ENCODE data around the gene KRTAP10-4.
"Not testable (repeated sequence)": the region's sequence is repeated elsewhere in the genome, so short reads cannot be mapped to it uniquely, and the experiment has no call there.

Gene KRTAP10-4

DNA sequence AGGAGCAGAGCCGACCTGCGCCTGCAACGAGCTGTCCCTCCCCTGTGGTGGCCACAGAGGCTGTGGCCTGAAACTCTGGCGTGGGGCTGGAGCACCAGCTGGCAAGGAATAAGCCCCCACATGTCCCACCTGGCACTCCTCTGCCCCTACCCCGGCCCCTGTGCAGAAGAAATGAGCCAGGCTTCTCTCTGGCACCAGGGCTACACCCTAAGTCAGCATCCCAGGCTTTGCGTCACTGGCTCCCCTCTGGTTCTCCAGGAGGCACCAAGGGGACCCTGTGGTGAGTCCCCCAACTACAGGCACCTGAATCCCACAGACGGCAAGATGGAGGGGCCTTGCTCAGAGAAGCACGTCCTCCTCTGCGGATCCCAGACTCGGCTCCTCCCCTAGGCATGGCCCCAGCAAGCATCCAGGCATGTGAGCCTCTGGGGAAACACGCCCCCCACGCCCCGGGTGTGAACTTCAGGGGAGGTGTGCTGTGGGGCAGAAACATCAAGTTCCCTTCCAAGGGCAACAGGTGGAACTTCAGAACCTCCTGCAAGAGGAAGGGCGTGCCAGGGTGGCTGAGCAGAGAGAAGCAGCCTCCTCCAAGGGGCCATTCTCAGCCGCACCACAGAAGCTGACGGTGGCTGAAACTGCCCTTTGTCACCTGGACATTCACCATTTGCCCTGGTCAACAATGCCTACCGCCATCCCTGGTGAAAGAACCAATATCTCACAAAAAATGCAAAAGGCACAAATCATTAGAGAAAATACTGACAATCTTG lies 29.8 kb downstream of the KRTAP10-4 start:
- no peaks in the 10 kb centered on the region for H3K9me3 ChIP-seq
- no peaks in the 10 kb centered on the region for H3K36me3 ChIP-seq
- H3K4me3 ChIP-seq (ENCODE audit: low read depth in 1 of 2, low read length in 1 of 2): no peak overlapping the region
- TF ChIP-seq, protein P1, sequence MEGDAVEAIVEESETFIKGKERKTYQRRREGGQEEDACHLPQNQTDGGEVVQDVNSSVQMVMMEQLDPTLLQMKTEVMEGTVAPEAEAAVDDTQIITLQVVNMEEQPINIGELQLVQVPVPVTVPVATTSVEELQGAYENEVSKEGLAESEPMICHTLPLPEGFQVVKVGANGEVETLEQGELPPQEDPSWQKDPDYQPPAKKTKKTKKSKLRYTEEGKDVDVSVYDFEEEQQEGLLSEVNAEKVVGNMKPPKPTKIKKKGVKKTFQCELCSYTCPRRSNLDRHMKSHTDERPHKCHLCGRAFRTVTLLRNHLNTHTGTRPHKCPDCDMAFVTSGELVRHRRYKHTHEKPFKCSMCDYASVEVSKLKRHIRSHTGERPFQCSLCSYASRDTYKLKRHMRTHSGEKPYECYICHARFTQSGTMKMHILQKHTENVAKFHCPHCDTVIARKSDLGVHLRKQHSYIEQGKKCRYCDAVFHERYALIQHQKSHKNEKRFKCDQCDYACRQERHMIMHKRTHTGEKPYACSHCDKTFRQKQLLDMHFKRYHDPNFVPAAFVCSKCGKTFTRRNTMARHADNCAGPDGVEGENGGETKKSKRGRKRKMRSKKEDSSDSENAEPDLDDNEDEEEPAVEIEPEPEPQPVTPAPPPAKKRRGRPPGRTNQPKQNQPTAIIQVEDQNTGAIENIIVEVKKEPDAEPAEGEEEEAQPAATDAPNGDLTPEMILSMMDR (IDR thresholded peaks at IDR 0.05): no peak
- H3K27ac ChIP-seq: no peak overlapping the region
- peaks cover 20% of the 10 kb centered on the region for H3K27me3 ChIP-seq
- no peaks in the 10 kb centered on the region for H3K4me1 ChIP-seq (ENCODE audit: control insufficient read depth in 1 of 2, insufficient read depth in 1 of 2, low read depth in 1 of 2, low read length in 1 of 2)

DNA sequence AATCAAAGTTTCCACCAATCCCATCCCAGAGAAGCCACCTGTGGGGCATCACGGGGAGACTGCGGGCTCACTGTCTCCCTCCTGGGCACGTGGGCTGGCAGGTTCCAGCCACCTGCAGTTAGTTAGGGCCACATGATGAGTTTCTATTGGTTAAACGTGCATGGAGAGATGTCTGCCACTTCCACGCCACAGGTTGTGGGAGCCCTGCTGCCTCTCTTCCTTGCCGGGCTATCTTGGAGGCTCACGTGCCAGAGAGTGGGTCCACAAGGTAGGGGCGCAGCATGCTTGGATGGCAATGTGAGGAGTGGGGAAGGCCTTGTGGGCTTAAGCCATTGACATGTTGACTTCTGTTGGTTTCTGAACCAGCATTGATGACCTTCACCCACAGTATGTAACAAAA lies 30.4 kb downstream of the KRTAP10-4 start:
- H3K27ac ChIP-seq: no peak overlapping the region
- H3K9me3 ChIP-seq: no peaks in the 10 kb centered on the region
- H3K4me1 ChIP-seq (ENCODE audit: control insufficient read depth in 1 of 2, insufficient read depth in 1 of 2, low read depth in 1 of 2, low read length in 1 of 2): no peaks in the 10 kb centered on the region
- no peaks in the 10 kb centered on the region for H3K36me3 ChIP-seq
- no peak overlapping the region for H3K4me3 ChIP-seq (ENCODE audit: low read depth in 1 of 2, low read length in 1 of 2)
- TF ChIP-seq, protein P1 (IDR thresholded peaks at IDR 0.05): no peak
- peaks cover 15% of the 10 kb centered on the region for H3K27me3 ChIP-seq

DNA sequence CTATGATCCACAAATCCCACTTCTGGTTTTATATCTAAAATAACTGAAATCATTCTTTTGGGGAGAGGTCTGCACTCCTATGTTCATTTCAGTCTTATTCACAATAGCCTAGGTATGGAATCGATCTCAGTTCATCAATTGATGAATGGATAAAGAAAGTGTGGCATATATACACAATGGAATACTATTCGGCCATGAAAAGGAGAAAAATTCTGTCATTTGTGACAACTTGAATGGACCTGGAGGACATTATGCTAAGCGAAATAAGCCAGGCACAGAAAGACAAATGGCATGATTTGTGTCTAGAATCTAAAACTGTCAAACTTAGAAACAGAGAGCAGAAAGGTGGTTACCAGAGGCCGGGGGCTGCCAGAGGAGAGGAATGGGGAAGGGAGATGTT lies 33.0 kb downstream of the KRTAP10-4 start:
- Histone ChIP-seq H3K36me3 (no peaks in the 10 kb centered on the region), H3K4me3 (ENCODE audit: low read depth in 1 of 2, low read length in 1 of 2) (no peak overlapping the region), H3K4me1 (ENCODE audit: control insufficient read depth in 1 of 2, insufficient read depth in 1 of 2, low read depth in 1 of 2, low read length in 1 of 2) (no peaks in the 10 kb centered on the region), H3K9me3 (no peaks in the 10 kb centered on the region), H3K27ac (no peak overlapping the region), H3K27me3 (peaks cover 15% of the 10 kb centered on the region)
- TF ChIP-seq, protein P1 (IDR thresholded peaks at IDR 0.05): no peak

DNA sequence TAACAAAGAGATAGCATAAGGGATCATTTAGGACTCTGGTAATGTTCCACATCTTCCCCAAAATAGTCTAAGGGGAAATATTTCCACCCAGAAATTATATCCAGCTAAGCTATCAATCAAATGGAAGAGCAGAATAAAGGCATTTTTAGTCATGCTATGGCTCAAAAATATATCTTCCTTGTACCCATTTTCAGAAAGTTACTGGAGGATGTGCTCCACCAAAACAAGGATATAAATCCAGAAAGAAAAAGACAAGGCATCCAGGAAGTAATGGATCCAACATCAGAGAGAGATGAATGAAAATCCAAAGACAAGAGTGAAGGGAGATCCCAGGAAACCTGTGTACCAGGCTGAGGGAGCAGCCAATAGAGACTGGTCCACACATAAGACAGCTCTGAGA lies 35.7 kb downstream of the KRTAP10-4 start:
- TF ChIP-seq, protein P1 (IDR thresholded peaks at IDR 0.05): no peak
- Histone ChIP-seq H3K4me3 (ENCODE audit: low read depth in 1 of 2, low read length in 1 of 2) (no peak overlapping the region), H3K27me3 (peaks cover 6% of the 10 kb centered on the region), H3K27ac (no peak overlapping the region), H3K36me3 (no peaks in the 10 kb centered on the region), H3K9me3 (no peaks in the 10 kb centered on the region), H3K4me1 (ENCODE audit: control insufficient read depth in 1 of 2, insufficient read depth in 1 of 2, low read depth in 1 of 2, low read length in 1 of 2) (no peaks in the 10 kb centered on the region)

DNA sequence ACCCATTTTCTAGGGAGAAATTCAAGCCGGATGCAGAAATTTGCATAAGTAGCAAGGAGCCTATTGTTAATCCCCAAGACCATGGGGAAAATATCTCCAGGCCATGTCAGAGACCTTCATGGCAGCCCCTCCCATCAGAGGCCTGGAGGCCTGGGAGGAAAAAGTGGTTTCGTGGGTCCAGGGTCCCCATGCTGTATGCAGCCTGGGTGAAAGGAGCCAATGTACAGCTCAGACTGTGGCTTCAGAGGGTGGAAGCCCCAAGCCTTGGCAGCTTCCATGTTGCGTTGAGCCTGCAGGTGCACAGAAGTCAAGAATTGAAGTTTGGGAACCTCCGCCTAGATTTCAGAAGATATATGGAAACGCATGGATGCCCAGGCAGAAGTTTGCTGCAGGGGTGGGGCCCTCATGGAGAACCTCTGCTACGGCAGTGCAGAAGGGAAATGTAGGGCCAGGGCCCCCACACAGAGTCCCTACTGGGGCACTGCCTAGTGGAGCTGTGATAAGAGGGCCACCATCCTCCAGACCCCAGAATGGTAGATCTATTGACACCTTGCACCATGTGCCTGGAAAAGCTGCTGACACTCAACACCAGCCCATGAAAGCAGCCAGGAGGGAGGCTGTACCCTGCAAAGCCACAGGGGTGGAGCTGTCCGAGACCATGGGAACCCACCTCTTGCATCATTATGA lies 36.8 kb downstream of the KRTAP10-4 start:
- H3K27me3 ChIP-seq; H3K4me1 ChIP-seq (ENCODE audit: control insufficient read depth in 1 of 2, insufficient read depth in 1 of 2, low read depth in 1 of 2, low read length in 1 of 2); H3K4me3 ChIP-seq (ENCODE audit: low read depth in 1 of 2, low read length in 1 of 2); H3K36me3 ChIP-seq; H3K9me3 ChIP-seq; H3K27ac ChIP-seq: not testable (repeated sequence)

DNA sequence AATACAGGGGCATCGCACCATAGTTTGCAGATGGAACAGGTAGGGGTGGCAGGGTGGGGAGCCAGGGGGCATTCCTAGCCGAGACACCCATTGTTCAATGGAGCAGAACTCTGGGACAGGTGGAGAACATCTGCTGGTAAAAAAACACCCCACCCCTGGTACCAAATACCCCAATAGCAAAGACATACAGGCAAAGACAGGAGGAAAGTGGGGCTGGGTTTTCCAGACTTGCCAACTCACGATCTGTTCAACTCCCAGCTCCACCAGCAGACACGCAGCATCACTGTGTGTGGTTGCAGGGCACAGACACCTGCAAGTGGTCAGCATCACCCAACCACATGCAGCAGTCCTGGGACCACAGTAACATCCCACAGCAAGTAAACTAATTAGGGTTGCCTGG lies 38.0 kb downstream of the KRTAP10-4 start:
- no peak overlapping the region for H3K27ac ChIP-seq
- no peak overlapping the region for H3K4me3 ChIP-seq (ENCODE audit: low read depth in 1 of 2, low read length in 1 of 2)

More for the DNA sequence above, 38.0 kb downstream of the KRTAP10-4 start:
- peaks cover 0 to under 1% of the 10 kb centered on the region in 2 experiments for H3K4me1 ChIP-seq (ENCODE audit: control insufficient read depth in 1 of 2, insufficient read depth in 1 of 2, low read depth in 1 of 2, low read length in 1 of 2)
- no peaks in the 10 kb centered on the region for H3K36me3 ChIP-seq
- TF ChIP-seq, protein P1 (IDR thresholded peaks at IDR 0.05): no peak
- H3K9me3 ChIP-seq: no peaks in the 10 kb centered on the region
- H3K27me3 ChIP-seq: peaks cover 3% of the 10 kb centered on the region
